K562 (cell line): Measurements from ENCODE around the gene RAB3GAP2. TPM values are rescaled to one million over a fixed set of nuclear protein-coding genes. Genes with fewer than 3 reads are reported as not detected.

Source experiments
- C11orf30 ChIP-seq: fragments of 450-650 bp; IDR thresholded peaks from 2 replicates; pipeline ENCODE4 v1.6.1; 2016; ENCODE audit warnings: low read depth, mild to moderate bottlenecking
- KLF1 ChIP-seq: fragments of 450-650 bp; IDR thresholded peaks from 2 replicates; pipeline ENCODE4 v1.6.1; 2016; ENCODE audit warnings: missing genetic modification characterization, missing compliant biosample characterization
- MAFF ChIP-seq: IDR thresholded peaks from 2 replicates; pipeline ENCODE4 v1.6.1; 2012; ENCODE audit warnings: low read length, improper control_type of control experiment
- MAFK ChIP-seq: IDR thresholded peaks from 2 replicates; pipeline ENCODE4 v1.6.1; 2011; ENCODE audit warnings: low read length, improper control_type of control experiment
- MYC ChIP-seq, 2 experiments: fragments of 250-450 bp in 1 of 2; sonication (Bioruptor Pico) in 1 of 2; IDR thresholded peaks; 2 replicates each; pipeline versions ENCODE4 v1.5.1 to v1.6.1; 2012 to 2021; ENCODE audit warnings: low read depth in 2 of 2, borderline replicate concordance in 1 of 2, improper control_type of control experiment in 1 of 2, low read length in 1 of 2, mild to moderate bottlenecking in 1 of 2, moderate library complexity in 1 of 2
- POU5F1 ChIP-seq: fragments of 150-350 bp; IDR thresholded peaks from 2 replicates; pipeline ENCODE4 v1.6.1; 2014; ENCODE audit warnings: borderline replicate concordance, low read length, low read depth, mild to moderate bottlenecking; ENCODE audit not compliant: partially characterized antibody
- RHOXF2B ChIP-seq: fragments of 250-450 bp; sonication (Bioruptor Pico); conservative IDR thresholded peaks from 2 replicates; pipeline ENCODE4 v1.5.1; 2021
- YBX1 ChIP-seq: fragments of 450-650 bp; IDR thresholded peaks from 2 replicates; pipeline ENCODE4 v1.7.1; 2016; ENCODE audit warnings: mild to moderate bottlenecking
- ZNF274 ChIP-seq: IDR thresholded peaks from 2 replicates; pipeline ENCODE4 v1.6.1; 2011; ENCODE audit warnings: low read depth, mild to moderate bottlenecking, low read length, moderate library complexity, borderline replicate concordance
- polyA plus RNA-seq, 8 experiments: library from polyadenylated mRNA; depleted of rRNA in 4 of 8; stranded (reverse) in 5 of 8; unstranded in 3 of 8; fragments of >200 nt; fragmentation: Nextera tagmentation in 2 of 8; fragmentation: Illumina TruSeq in 1 of 8; extraction: Ambion mirVana in 2 of 8; extraction: Trizol in 1 of 8; gene quantifications; 2 replicates each; pipeline versions ENCODE4 v1.2.1 to v1.2.3, GENCODE V29; 2011 to 2014; ENCODE audit warnings: inconsistent platforms in 1 of 8, missing spikeins in 1 of 8
- total RNA-seq, 7 experiments: library from RNA; depleted of rRNA in 6 of 7; stranded (reverse); fragments of >200 nt in 6 of 7; fragmentation: Illumina TruSeq in 2 of 7; extraction: Trizol in 2 of 7; gene quantifications; 2 replicates each; pipeline versions ENCODE4 v1.2.1 to v1.2.3, GENCODE V29; 2011 to 2021; ENCODE audit warnings: low replicate concordance in 1 of 7
- TF ChIP-seq, protein P1 (sequence below): fragments of 250-450 bp; sonication (Bioruptor Pico); IDR thresholded peaks from 2 replicates; pipeline ENCODE4 v1.4.0; 2020; ENCODE audit warnings: mild to moderate bottlenecking, moderate library complexity, borderline replicate concordance
- TF ChIP-seq, protein P2 (sequence below), 2 experiments: IDR thresholded peaks in 1 of 2; conservative IDR thresholded peaks in 1 of 2; 2 replicates each; pipeline ENCODE4 v1.6.1; 2016; ENCODE audit warnings: low read depth in 2 of 2, mild to moderate bottlenecking in 1 of 2, missing compliant biosample characterization in 1 of 2, missing genetic modification characterization in 1 of 2, moderate library complexity in 1 of 2
- TF ChIP-seq, protein P3 (sequence below), 2 experiments: fragments of 450-650 bp; formaldehyde crosslinking in 1 of 2; IDR thresholded peaks; 2 replicates each; pipeline versions ENCODE4 v1.4.0 to v1.6.1; 2014 to 2020; ENCODE audit warnings: mild to moderate bottlenecking in 2 of 2, borderline replicate concordance in 1 of 2, low read depth in 1 of 2

RAB3GAP2 gene
- total and polyA plus RNA-seq, 9 of the 15 experiments (the other 6 are each of a cell fraction or from before 2014, with no cell fraction given), result 14.1 to 69.1 (median 32.2) TPM

DNA sequence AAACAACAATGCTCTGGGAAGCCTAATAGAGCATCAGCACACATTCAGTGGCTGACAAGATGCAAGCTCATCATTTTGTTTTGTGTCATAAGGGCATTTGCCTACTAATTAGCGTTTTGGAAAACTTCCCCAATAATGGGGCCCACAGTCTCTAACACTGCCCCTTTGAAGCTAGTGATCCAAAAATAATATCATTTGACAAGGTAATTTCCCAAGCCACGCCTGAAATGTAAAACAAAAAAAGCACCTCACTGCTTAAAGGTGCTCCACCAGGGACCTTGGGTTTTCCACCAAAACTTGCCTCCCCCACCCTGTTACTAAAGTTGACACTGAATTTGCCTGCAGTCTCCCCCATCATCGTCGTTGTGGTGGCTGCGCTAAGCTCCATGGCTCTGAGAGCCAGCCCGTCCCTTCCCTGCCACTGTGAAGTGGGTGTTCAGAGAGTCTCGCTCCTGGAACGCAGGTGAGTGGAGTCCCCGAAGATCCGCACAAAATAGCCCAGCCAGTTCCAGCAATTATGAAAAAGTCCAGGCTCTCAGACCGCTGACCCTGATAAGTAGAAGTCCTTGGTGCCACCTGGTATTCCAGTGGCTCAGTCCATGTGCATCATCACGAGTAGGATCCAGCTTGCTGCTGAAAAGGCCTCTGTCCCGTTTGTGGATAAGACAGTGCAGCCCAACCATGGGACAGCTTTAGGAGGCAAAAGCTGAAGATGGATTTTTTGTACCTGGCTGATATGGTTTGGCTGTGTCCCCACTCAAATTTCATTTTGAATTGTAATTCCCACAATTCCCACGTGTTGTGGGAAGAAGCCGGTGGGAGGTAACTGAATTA lies 52.2 kb downstream of the RAB3GAP2 start (continued):
- TF ChIP-seq, protein P1, sequence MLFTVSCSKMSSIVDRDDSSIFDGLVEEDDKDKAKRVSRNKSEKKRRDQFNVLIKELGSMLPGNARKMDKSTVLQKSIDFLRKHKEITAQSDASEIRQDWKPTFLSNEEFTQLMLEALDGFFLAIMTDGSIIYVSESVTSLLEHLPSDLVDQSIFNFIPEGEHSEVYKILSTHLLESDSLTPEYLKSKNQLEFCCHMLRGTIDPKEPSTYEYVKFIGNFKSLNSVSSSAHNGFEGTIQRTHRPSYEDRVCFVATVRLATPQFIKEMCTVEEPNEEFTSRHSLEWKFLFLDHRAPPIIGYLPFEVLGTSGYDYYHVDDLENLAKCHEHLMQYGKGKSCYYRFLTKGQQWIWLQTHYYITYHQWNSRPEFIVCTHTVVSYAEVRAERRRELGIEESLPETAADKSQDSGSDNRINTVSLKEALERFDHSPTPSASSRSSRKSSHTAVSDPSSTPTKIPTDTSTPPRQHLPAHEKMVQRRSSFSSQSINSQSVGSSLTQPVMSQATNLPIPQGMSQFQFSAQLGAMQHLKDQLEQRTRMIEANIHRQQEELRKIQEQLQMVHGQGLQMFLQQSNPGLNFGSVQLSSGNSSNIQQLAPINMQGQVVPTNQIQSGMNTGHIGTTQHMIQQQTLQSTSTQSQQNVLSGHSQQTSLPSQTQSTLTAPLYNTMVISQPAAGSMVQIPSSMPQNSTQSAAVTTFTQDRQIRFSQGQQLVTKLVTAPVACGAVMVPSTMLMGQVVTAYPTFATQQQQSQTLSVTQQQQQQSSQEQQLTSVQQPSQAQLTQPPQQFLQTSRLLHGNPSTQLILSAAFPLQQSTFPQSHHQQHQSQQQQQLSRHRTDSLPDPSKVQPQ, result no peak
- TF ChIP-seq, protein P2, sequence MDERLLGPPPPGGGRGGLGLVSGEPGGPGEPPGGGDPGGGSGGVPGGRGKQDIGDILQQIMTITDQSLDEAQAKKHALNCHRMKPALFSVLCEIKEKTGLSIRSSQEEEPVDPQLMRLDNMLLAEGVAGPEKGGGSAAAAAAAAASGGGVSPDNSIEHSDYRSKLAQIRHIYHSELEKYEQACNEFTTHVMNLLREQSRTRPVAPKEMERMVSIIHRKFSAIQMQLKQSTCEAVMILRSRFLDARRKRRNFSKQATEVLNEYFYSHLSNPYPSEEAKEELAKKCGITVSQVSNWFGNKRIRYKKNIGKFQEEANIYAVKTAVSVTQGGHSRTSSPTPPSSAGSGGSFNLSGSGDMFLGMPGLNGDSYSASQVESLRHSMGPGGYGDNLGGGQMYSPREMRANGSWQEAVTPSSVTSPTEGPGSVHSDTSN (CRISPR knock-in tag; IDR thresholded peaks at IDR 0.05; ENCODE audit: low read depth), result no peak
- TF ChIP-seq, protein P2 (tag; conservative IDR thresholded peaks at IDR 0.05; ENCODE audit: low read depth), result no peak
- TF ChIP-seq MAFK (peak; percentile 47; the same call in 1 of the 2 replicates), MAFF (peak; percentile 54), MYC (IDR thresholded peaks at IDR 0.05; ENCODE audit: low read depth, low read length) (no peak), MYC (CRISPR knock-in tag; IDR thresholded peaks at IDR 0.05; ENCODE audit: borderline replicate concordance, low read depth) (no peak), KLF1 (tag) (no peak), C11orf30 (peak; percentile 73; the same call in 1 of the 2 replicates), POU5F1 (no peak), ZNF274 (no peak), RHOXF2B (CRISPR knock-in tag) (no peak), YBX1 (no peak)
- TF ChIP-seq, protein P3, sequence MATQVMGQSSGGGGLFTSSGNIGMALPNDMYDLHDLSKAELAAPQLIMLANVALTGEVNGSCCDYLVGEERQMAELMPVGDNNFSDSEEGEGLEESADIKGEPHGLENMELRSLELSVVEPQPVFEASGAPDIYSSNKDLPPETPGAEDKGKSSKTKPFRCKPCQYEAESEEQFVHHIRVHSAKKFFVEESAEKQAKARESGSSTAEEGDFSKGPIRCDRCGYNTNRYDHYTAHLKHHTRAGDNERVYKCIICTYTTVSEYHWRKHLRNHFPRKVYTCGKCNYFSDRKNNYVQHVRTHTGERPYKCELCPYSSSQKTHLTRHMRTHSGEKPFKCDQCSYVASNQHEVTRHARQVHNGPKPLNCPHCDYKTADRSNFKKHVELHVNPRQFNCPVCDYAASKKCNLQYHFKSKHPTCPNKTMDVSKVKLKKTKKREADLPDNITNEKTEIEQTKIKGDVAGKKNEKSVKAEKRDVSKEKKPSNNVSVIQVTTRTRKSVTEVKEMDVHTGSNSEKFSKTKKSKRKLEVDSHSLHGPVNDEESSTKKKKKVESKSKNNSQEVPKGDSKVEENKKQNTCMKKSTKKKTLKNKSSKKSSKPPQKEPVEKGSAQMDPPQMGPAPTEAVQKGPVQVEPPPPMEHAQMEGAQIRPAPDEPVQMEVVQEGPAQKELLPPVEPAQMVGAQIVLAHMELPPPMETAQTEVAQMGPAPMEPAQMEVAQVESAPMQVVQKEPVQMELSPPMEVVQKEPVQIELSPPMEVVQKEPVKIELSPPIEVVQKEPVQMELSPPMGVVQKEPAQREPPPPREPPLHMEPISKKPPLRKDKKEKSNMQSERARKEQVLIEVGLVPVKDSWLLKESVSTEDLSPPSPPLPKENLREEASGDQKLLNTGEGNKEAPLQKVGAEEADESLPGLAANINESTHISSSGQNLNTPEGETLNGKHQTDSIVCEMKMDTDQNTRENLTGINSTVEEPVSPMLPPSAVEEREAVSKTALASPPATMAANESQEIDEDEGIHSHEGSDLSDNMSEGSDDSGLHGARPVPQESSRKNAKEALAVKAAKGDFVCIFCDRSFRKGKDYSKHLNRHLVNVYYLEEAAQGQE (IDR thresholded peaks at IDR 0.05; ENCODE audit: borderline replicate concordance), result no peak
- TF ChIP-seq, protein P3 (CRISPR knock-in tag; IDR thresholded peaks at IDR 0.05; ENCODE audit: low read depth), result no peak
